GM23338 (cell line): ENCODE measurements around the gene MUC6.

Experiments used
- CREB1 ChIP-seq: fragments of 250-450 bp; sonication (Bioruptor Pico); IDR thresholded peaks from 2 replicates; pipeline ENCODE4 v1.5.0; 2020; ENCODE audit warnings: low read depth, mild to moderate bottlenecking, moderate library complexity
- EZH2 ChIP-seq: fragments of 200-600 bp; sonication (generic); IDR thresholded peaks from one replicate; pipeline ENCODE4 v1.8.0; 2017; ENCODE audit warnings: antibody characterized with exemption, mild to moderate bottlenecking, low read depth; ENCODE audit not compliant: unreplicated experiment
- EZH2phosphoT487 ChIP-seq: fragments of 200-600 bp; sonication (generic); IDR thresholded peaks from one replicate; pipeline ENCODE4 v1.8.1; 2018; ENCODE audit warnings: antibody characterized with exemption; ENCODE audit not compliant: unreplicated experiment
- JUNB ChIP-seq: IDR thresholded peaks from one replicate; pipeline ENCODE4 v1.6.1; 2016; ENCODE audit warnings: antibody characterized with exemption; ENCODE audit not compliant: unreplicated experiment
- NANOG ChIP-seq: IDR thresholded peaks from 2 replicates; pipeline ENCODE4 v1.6.1; 2016; ENCODE audit warnings: antibody characterized with exemption, borderline replicate concordance
- POLR2AphosphoS5 ChIP-seq: IDR thresholded peaks from 2 replicates; pipeline ENCODE4 v1.6.1; 2016; ENCODE audit warnings: antibody characterized with exemption, low read depth
- REST ChIP-seq: IDR thresholded peaks from one replicate; pipeline ENCODE4 v1.6.1; 2018; ENCODE audit warnings: antibody characterized with exemption; ENCODE audit not compliant: unreplicated experiment
- STAT1 ChIP-seq: IDR thresholded peaks from one replicate; pipeline ENCODE4 v1.6.1; 2016; ENCODE audit warnings: antibody characterized with exemption; ENCODE audit not compliant: unreplicated experiment
- ZNF114 ChIP-seq: fragments of 250-450 bp; sonication (Bioruptor Pico); IDR thresholded peaks from 2 replicates; pipeline ENCODE4 v1.5.0; 2020; ENCODE audit warnings: mild to moderate bottlenecking, moderate library complexity
- TF ChIP-seq, protein P1 (sequence below), 2 experiments: fragments of 200-600 bp in 1 of 2; sonication (generic) in 1 of 2; conservative IDR thresholded peaks; 2 replicates each; pipeline versions ENCODE4 v1.5.1 to v1.6.1; 2016 to 2017; ENCODE audit warnings: antibody characterized with exemption in 2 of 2, low read depth in 2 of 2, mild to moderate bottlenecking in 2 of 2, moderate library complexity in 1 of 2
- TF ChIP-seq, protein P2 (sequence below): fragments of 250-450 bp; sonication (Bioruptor Pico); IDR thresholded peaks from 2 replicates; pipeline ENCODE4 v1.5.0; 2020; ENCODE audit warnings: mild to moderate bottlenecking, moderate library complexity

DNA sequence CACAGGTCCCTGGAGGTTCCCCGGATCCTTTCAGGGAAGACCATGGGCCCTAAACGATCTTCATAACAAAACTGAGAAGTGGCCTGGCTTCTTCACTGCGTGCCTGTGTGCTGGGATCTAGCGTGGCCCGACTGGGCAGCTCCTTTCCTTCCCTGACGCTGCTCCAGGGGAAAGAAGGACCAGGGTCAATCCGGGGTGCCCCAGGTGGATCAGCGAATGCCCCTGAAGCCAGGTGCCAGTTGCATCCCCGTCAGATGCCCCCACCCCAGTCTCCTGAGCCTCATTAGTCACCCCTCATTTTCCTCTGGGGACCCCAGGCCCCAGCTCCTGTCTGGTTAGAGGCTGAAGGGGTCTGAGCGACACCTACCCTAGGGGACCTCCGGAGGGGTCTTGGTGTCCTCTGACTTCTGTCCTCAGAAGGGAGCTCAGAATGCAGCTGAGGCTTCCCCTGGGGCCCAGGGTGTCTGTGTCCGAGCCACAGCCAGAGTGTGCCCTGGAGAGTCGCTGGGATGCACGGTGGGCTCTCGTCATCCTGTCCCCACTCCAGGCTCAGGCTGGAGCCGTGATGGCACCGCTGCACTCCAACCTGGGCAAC, 18.7 kb upstream of the MUC6 start:
- no peak for TF ChIP-seq EZH2phosphoT487
- TF ChIP-seq, protein P1, sequence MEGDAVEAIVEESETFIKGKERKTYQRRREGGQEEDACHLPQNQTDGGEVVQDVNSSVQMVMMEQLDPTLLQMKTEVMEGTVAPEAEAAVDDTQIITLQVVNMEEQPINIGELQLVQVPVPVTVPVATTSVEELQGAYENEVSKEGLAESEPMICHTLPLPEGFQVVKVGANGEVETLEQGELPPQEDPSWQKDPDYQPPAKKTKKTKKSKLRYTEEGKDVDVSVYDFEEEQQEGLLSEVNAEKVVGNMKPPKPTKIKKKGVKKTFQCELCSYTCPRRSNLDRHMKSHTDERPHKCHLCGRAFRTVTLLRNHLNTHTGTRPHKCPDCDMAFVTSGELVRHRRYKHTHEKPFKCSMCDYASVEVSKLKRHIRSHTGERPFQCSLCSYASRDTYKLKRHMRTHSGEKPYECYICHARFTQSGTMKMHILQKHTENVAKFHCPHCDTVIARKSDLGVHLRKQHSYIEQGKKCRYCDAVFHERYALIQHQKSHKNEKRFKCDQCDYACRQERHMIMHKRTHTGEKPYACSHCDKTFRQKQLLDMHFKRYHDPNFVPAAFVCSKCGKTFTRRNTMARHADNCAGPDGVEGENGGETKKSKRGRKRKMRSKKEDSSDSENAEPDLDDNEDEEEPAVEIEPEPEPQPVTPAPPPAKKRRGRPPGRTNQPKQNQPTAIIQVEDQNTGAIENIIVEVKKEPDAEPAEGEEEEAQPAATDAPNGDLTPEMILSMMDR (conservative IDR thresholded peaks at IDR 0.05; ENCODE audit: low read depth in 2 of 2) = no peak
- no peak for TF ChIP-seq EZH2
- TF ChIP-seq CREB1 (CRISPR knock-in tag) = no peak
- no peak for TF ChIP-seq POLR2AphosphoS5
- no peak for TF ChIP-seq STAT1
- TF ChIP-seq REST = no peak
- TF ChIP-seq JUNB = no peak
- no peak for TF ChIP-seq NANOG
- TF ChIP-seq, protein P2, sequence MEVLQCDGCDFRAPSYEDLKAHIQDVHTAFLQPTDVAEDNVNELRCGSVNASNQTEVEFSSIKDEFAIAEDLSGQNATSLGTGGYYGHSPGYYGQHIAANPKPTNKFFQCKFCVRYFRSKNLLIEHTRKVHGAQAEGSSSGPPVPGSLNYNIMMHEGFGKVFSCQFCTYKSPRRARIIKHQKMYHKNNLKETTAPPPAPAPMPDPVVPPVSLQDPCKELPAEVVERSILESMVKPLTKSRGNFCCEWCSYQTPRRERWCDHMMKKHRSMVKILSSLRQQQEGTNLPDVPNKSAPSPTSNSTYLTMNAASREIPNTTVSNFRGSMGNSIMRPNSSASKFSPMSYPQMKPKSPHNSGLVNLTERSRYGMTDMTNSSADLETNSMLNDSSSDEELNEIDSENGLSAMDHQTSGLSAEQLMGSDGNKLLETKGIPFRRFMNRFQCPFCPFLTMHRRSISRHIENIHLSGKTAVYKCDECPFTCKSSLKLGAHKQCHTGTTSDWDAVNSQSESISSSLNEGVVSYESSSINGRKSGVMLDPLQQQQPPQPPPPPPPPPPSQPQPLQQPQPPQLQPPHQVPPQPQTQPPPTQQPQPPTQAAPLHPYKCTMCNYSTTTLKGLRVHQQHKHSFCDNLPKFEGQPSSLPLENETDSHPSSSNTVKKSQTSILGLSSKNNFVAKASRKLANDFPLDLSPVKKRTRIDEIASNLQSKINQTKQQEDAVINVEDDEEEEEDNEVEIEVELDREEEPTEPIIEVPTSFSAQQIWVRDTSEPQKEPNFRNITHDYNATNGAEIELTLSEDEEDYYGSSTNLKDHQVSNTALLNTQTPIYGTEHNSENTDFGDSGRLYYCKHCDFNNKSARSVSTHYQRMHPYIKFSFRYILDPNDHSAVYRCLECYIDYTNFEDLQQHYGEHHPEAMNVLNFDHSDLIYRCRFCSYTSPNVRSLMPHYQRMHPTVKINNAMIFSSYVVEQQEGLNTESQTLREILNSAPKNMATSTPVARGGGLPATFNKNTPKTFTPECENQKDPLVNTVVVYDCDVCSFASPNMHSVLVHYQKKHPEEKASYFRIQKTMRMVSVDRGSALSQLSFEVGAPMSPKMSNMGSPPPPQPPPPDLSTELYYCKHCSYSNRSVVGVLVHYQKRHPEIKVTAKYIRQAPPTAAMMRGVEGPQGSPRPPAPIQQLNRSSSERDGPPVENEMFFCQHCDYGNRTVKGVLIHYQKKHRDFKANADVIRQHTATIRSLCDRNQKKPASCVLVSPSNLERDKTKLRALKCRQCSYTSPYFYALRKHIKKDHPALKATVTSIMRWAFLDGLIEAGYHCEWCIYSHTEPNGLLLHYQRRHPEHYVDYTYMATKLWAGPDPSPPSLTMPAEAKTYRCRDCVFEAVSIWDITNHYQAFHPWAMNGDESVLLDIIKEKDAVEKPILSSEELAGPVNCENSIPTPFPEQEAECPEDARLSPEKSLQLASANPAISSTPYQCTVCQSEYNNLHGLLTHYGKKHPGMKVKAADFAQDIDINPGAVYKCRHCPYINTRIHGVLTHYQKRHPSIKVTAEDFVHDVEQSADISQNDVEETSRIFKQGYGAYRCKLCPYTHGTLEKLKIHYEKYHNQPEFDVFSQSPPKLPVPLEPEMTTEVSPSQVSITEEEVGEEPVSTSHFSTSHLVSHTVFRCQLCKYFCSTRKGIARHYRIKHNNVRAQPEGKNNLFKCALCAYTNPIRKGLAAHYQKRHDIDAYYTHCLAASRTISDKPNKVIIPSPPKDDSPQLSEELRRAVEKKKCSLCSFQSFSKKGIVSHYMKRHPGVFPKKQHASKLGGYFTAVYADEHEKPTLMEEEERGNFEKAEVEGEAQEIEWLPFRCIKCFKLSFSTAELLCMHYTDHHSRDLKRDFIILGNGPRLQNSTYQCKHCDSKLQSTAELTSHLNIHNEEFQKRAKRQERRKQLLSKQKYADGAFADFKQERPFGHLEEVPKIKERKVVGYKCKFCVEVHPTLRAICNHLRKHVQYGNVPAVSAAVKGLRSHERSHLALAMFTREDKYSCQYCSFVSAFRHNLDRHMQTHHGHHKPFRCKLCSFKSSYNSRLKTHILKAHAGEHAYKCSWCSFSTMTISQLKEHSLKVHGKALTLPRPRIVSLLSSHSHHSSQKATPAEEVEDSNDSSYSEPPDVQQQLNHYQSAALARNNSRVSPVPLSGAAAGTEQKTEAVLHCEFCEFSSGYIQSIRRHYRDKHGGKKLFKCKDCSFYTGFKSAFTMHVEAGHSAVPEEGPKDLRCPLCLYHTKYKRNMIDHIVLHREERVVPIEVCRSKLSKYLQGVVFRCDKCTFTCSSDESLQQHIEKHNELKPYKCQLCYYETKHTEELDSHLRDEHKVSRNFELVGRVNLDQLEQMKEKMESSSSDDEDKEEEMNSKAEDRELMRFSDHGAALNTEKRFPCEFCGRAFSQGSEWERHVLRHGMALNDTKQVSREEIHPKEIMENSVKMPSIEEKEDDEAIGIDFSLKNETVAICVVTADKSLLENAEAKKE = no peak
- TF ChIP-seq ZNF114 (CRISPR knock-in tag) = no peak
